Measurements from ENCODE around the gene TMEM132D.

DNA sequence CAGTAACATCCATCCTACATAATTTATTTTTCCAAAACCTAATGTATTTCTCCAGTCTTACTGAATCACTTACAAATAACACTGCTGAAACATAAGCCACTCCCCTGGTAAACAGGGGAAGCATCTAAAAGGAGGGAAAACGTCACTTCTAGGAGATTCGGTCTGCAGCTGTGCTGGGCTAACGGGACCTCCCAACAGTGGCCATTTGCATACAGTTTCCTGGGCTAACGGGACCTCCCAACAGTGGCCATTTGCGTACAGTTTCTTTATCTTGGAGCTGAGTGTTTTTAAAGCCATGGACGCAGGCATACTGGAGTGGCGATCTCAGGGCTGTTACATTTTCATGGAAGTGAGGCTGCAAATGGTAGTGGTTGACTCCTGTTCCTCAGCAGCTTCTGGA lies 242.9 kb downstream of the TMEM132D start:
- TF ChIP-seq, protein P1, sequence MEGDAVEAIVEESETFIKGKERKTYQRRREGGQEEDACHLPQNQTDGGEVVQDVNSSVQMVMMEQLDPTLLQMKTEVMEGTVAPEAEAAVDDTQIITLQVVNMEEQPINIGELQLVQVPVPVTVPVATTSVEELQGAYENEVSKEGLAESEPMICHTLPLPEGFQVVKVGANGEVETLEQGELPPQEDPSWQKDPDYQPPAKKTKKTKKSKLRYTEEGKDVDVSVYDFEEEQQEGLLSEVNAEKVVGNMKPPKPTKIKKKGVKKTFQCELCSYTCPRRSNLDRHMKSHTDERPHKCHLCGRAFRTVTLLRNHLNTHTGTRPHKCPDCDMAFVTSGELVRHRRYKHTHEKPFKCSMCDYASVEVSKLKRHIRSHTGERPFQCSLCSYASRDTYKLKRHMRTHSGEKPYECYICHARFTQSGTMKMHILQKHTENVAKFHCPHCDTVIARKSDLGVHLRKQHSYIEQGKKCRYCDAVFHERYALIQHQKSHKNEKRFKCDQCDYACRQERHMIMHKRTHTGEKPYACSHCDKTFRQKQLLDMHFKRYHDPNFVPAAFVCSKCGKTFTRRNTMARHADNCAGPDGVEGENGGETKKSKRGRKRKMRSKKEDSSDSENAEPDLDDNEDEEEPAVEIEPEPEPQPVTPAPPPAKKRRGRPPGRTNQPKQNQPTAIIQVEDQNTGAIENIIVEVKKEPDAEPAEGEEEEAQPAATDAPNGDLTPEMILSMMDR (IDR thresholded peaks at IDR 0.05; ENCODE audit: insufficient read depth, low read depth, low read length) = no peak
- no peak for TF ChIP-seq EZH2 (IDR thresholded peaks at IDR 0.05; ENCODE audit: insufficient read depth, low read length)

Data from astrocyte (in vitro differentiated cells and primary cell).